GM12801 (cell line): ENCODE data around the gene FAM83E.

Source experiments
- TF ChIP-seq, protein P1 (sequence below): IDR thresholded peaks from one replicate; pipeline ENCODE4 v1.5.1; 2011; ENCODE audit warnings: control low read depth; ENCODE audit not compliant: insufficient read length; ENCODE audit errors: extremely low read depth

FAM83E gene

DNA sequence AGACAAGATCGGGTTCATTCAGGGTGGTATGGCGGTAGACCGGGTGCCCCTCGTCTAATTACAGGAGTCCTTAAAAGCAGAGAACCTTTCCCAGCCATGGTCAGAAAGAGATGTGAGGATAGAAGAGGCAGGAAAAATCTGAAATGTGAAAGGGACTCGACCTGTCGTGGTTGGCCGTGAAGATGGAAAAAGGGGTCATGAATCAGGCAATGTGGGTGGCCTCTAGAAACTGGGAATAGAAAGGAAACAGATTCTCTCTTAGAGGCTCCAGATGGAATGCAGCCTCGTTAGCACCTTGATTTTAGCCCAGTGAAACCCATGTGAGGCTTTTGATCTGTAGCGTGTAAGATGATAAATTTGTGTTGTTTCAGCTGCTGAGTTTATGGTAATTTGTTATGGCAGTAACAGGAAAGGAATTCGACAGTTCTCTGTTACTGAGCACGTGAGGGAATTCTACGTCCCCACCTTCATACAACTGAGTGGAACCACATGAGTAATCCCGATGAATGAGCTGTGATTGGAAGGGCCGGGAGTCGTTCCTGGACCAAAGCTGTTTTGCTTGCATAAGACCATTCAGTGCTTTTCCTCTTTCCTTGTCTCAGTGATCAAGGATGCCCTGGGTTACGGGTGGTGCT is 42.1 kb upstream of the FAM83E start:
- TF ChIP-seq, protein P1, sequence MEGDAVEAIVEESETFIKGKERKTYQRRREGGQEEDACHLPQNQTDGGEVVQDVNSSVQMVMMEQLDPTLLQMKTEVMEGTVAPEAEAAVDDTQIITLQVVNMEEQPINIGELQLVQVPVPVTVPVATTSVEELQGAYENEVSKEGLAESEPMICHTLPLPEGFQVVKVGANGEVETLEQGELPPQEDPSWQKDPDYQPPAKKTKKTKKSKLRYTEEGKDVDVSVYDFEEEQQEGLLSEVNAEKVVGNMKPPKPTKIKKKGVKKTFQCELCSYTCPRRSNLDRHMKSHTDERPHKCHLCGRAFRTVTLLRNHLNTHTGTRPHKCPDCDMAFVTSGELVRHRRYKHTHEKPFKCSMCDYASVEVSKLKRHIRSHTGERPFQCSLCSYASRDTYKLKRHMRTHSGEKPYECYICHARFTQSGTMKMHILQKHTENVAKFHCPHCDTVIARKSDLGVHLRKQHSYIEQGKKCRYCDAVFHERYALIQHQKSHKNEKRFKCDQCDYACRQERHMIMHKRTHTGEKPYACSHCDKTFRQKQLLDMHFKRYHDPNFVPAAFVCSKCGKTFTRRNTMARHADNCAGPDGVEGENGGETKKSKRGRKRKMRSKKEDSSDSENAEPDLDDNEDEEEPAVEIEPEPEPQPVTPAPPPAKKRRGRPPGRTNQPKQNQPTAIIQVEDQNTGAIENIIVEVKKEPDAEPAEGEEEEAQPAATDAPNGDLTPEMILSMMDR, result no peak

DNA sequence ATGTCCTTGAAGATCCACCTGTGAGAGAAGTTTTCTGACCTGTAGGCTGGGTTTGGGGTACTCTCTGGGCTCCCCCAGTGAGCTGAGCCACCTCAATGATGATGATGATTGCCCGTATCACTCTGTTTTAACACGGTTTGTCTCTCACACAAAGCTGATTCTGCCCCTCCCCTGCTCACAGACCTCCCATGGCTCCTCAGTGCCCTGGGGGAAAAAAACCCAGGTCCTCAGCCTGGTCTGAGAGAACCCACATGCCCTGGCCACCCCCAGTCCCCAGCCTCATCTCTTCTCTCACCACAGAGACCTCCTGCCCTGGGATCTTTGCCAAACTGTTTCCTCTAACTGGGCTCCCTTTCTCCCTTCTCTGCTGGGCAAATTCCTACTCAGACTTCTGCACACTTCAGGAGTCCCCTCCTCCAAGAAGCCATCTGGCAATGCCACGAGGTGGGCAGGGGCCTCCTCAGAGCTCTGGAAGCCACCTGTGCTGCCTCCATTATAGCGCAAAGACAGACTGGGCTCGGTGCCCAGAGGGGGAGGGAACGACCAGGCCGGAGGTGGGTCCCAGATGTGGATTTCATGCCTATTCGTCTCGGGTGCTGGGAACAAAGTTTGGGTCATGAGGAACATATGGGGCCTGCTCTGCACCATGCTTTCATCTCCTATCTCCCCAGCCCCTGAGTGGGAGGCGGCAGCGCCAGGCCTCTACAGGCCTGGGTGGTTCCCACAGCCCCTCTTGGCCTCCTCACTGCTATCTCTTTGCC is 39.6 kb upstream of the FAM83E start:
- TF ChIP-seq, protein P1, result no peak

DNA sequence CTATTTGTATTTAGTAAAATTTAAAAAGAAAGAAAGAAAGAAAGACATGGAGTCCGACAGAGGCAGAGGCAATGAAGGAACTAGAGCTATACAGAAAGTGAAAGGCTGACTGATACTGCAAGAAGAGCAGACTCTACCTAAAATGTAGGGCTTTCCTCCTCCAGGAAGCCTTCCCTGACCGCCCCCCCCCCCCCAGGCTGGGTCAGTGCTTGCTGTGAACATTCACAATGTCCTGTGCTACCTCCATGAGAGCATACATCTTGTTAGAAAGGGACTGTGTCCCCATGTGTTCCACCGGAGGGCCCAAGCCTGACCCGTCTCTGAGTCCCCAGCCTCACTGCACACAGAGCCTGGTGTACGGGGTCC is 36.8 kb upstream of the FAM83E start:
- TF ChIP-seq, protein P1, result no peak

DNA sequence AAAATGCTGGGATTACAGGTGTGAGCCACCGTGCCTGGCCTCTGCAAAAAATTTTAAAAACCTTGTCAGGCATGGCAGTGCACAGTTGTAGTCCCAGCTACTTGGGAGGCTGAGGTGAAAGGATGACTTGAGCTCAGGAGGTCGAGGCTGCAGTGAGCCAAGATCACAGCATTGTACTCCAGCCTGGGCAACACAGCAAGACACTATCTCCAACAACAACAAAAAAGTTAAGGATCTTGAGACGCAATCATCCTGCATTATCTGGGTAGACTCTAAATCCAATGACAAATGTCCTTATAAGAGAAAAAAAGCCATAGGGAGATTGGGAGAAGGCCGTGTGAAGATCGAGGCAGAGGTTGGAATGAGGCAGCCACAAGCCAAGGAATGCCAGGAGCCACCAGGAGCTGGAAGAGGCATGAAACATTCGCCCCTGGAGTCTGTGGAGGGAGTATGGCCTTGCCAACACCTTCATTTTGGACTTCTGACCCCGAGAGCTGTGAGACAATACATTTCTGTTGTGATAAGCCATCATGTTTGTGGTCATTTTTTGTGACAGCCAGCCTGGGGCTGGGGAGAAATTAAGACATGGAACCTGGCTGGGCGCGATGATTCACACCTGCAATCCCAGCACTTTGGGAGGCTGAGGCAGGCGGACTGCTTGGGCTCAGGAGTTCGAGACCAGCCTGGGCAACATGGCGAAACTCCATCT is 36.3 kb upstream of the FAM83E start:
- TF ChIP-seq, protein P1, result no peak

DNA sequence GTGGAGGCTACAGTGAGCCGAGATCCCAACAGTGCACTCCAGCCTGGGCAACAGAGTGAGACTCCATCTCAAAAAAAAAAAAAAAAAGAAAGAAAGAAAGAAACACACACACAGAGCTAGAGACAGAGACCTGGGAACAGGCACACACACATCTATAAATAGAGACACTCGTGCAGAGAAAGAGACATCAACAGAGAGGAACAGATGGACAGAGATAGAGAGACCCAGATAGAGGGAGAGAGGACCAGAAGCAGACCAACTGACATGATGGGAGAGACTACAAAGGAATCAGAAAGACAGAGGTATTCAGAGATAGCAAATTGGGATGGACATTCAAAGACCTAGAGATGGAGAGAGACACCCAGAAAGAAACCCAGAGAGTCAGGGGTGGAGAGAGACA is 33.3 kb upstream of the FAM83E start:
- TF ChIP-seq, protein P1, result no peak

DNA sequence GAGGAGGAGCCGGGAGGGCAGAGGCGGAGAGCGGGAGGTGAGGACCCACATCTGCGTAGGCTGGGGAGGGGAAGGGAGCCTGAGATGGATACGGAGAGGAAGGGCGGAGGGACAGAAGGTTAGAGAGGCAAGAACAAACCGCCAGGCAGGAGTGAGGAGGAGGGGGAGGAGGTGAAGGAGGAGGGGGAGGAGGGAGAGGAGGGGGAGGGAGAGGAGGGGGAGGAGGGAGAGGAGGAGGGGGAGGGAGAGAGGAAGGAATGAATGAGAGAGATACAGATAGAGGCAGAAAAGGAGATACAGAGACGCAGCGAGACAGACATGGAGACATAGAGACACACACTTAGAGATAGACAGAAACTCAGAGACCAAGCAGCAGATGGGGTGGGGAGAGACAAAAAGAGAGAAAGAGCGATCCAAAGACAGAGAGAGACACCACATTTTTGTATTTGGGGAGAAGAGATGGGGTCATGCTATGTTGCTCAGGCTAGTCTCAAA is 31.9 kb upstream of the FAM83E start:
- TF ChIP-seq, protein P1, result no peak

DNA sequence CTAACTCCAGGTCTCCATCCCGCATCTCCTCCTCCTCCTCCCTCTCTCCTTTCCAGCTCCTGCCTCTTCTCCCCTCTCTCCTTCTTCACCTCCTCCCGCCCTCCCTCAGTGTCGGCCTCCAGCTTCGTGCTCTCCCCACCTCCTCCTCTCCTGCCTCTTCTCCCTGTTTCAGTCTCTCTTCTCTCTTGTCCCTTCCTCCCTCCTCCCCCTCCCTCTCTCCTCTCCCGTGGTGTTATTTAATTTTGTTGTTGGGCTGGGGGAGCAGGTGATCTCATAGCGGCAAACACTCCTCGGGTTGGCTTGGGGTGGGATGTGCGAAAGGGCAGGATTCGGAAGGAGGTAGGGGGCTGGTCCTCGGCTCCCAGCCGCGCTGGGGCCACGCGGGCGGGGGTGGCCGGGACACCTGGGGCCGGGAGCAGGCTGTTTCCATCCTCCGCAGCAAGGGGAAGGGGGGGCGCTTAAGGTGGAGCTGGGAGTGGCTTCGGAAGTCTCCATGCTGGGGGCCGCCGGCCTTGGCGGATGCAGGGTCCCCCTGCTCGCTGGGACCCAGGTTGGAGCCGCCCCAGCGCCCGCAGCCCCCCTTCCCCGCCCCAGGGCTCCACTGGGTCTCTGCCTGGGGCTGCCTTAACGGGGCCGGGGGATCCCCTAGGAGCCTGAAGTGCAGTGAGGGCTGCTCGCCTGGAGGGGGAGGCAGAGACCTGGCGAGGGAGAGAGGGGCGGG is 31.3 kb upstream of the FAM83E start, which contains the start of gene CA11:
Gene CA11, minus strand, starts transcription at position 187 of the 721 bp plus-strand sequence. CDS start 555 bp downstream, outside the sequence.
- TF ChIP-seq, protein P1, result no peak
